Endodermal cell (in vitro differentiated cells): ENCODE measurements around the gene B3GALNT2. TPM values are rescaled to one million over a fixed set of nuclear protein-coding genes. Genes with fewer than 3 reads are reported as not detected.
"Not testable (repeated sequence)": the region's sequence is repeated elsewhere in the genome, so short reads cannot be mapped to it uniquely, and the experiment has no call there.

Source experiments
- DNase-seq: peaks from one replicate; pipeline ENCODE4 v3.0.0-alpha.2; 2017
- H3K27ac ChIP-seq: 2 replicates; pipeline ENCODE4 v1.5.1; 2013; ENCODE audit warnings: mild to moderate bottlenecking, low read depth, low read length, moderate library complexity
- H3K27me3 ChIP-seq: 2 replicates; pipeline ENCODE4 v1.6.1; 2013; ENCODE audit warnings: mild to moderate bottlenecking, low read length, moderate library complexity; ENCODE audit not compliant: insufficient read depth, control insufficient read depth, poor library complexity, severe bottlenecking
- H3K36me3 ChIP-seq: 2 replicates; pipeline ENCODE4 v1.7.0; 2013; ENCODE audit warnings: mild to moderate bottlenecking, low read length, moderate library complexity; ENCODE audit not compliant: control insufficient read depth, insufficient read depth
- H3K4me1 ChIP-seq: one replicate; pipeline ENCODE4 v1.7.0; 2013; ENCODE audit warnings: low read length; ENCODE audit not compliant: control insufficient read depth, insufficient read depth
- H3K4me3 ChIP-seq: 2 replicates; pipeline ENCODE4 v1.5.1; 2013; ENCODE audit warnings: mild to moderate bottlenecking, low read length, moderate library complexity
- H3K9ac ChIP-seq: 2 replicates; pipeline ENCODE4 v1.6.1; 2013; ENCODE audit warnings: mild to moderate bottlenecking, low read length, moderate library complexity; ENCODE audit not compliant: poor library complexity, severe bottlenecking; ENCODE audit errors: extremely low read depth
- H3K9me3 ChIP-seq: 2 replicates; pipeline ENCODE4 v1.6.1; 2013; ENCODE audit warnings: mild to moderate bottlenecking, low read length, moderate library complexity; ENCODE audit not compliant: control insufficient read depth
- H3K27ac Mint-ChIP-seq: 2 replicates; pipeline ENCODE4 v1.8.0; 2020; ENCODE audit warnings: mixed read lengths
- H3K27me3 Mint-ChIP-seq: 2 replicates; pipeline ENCODE4 v1.8.0; 2021; ENCODE audit warnings: mild to moderate bottlenecking, mixed read lengths; ENCODE audit not compliant: insufficient read depth
- H3K36me3 Mint-ChIP-seq: 2 replicates; pipeline ENCODE4 v1.8.0; 2020; ENCODE audit warnings: low read depth, mixed read lengths
- H3K4me1 Mint-ChIP-seq: 2 replicates; pipeline ENCODE4 v1.8.0; 2020; ENCODE audit warnings: mixed read lengths
- H3K4me3 Mint-ChIP-seq: 2 replicates; pipeline ENCODE4 v1.8.0; 2020; ENCODE audit warnings: mild to moderate bottlenecking, moderate library complexity, mixed read lengths
- H3K9me3 Mint-ChIP-seq: 2 replicates; pipeline ENCODE4 v1.8.0; 2020; ENCODE audit warnings: mild to moderate bottlenecking, mixed read lengths
- CTCF ChIP-seq: fragments of 200-600 bp; sonication (generic); conservative IDR thresholded peaks from 2 replicates; pipeline ENCODE4 v1.5.0; 2021; ENCODE audit warnings: antibody characterized with exemption, mild to moderate bottlenecking
- WGBS, 2 experiments: methylation state at CpG; one replicate each; pipeline versions ENCODE4 v1.1.5 to v1.1.7; 2013; ENCODE audit warnings: missing lambda C conversion rate in 2 of 2, mixed read lengths in 1 of 2; ENCODE audit not compliant: insufficient coverage in 1 of 2, insufficient read length in 1 of 2; 5-methylcytosine and 5-hydroxymethylcytosine counted together
- total RNA-seq, 2 donors: library from RNA; stranded (reverse); fragmentation: NEBNext Ultra II Directional in 1 of 2; extraction: Animal tissue kit (Norgen Biotek cat#: 25700) in 1 of 2; gene quantifications; 2 replicates in 1 of 2; 3 replicates in 1 of 2; pipeline ENCODE4 v1.2.1, GENCODE V29; 2021

The B3GALNT2 gene
- total RNA-seq, 2 donors from 2014 or later = 33.0 to 34.3 TPM

GRCh38 chr1:235549351-235550139, 45.3 kb upstream of the B3GALNT2 start:
- Histone ChIP-seq H3K27ac (no peak overlapping the region), H3K27me3 (no peaks in the 10 kb centered on the region), H3K4me1 (peaks cover 6% of the 10 kb centered on the region), H3K9ac (no peak overlapping the region), H3K4me3 (no peak overlapping the region), H3K9me3 (no peaks in the 10 kb centered on the region), H3K36me3 (no peaks in the 10 kb centered on the region)
- DNase-seq = no peak
- peaks cover 11% of the 10 kb centered on the region for H3K27me3 Mint-ChIP-seq
- peaks cover 23% of the 10 kb centered on the region for H3K4me1 Mint-ChIP-seq
- no peak for TF ChIP-seq CTCF
- no peaks in the 10 kb centered on the region for H3K9me3 Mint-ChIP-seq
- no peak overlapping the region for H3K27ac Mint-ChIP-seq
- H3K36me3 Mint-ChIP-seq = no peaks in the 10 kb centered on the region
- H3K4me3 Mint-ChIP-seq = no peak overlapping the region
- 88 to 89% methylated on average over 10 to 12 of the region's 13 CpGs for WGBS, 2 experiments

- H3K4me3 ChIP-seq, H3K9ac ChIP-seq, H3K9me3 ChIP-seq, H3K27me3 ChIP-seq, H3K4me1 ChIP-seq, H3K27ac ChIP-seq, H3K9me3 Mint-ChIP-seq, H3K36me3 Mint-ChIP-seq, H3K36me3 ChIP-seq: not testable (repeated sequence)
- TF ChIP-seq CTCF = peak; percentile 69
- H3K27ac Mint-ChIP-seq = peak overlapping the region; percentile 93
- DNase-seq = peak; percentile 90
- peaks cover 32% of the 10 kb centered on the region for H3K4me1 Mint-ChIP-seq
- WGBS, 2 experiments = 43 to 48% methylated on average over 5 to 10 of the region's 10 CpGs
- peak overlapping the region; percentile 20 for H3K4me3 Mint-ChIP-seq
- peaks cover 11% of the 10 kb centered on the region for H3K27me3 Mint-ChIP-seq
These were observed 42.3 kb upstream of the B3GALNT2 start for GRCh38 chr1:235546369-235547155.

- peaks cover 32% of the 10 kb centered on the region for H3K4me1 Mint-ChIP-seq
- no peak overlapping the region for H3K27ac Mint-ChIP-seq
- peaks cover 11% of the 10 kb centered on the region for H3K27me3 Mint-ChIP-seq
- no peak for TF ChIP-seq CTCF
- WGBS, 2 experiments = 87 to 90% methylated on average over 8 to 9 of the region's 9 CpGs
- Histone ChIP-seq H3K9me3 (no peaks in the 10 kb centered on the region), H3K4me1 (peaks cover 9% of the 10 kb centered on the region), H3K27me3 (no peaks in the 10 kb centered on the region), H3K27ac (no peak overlapping the region), H3K4me3 (no peak overlapping the region), H3K36me3 (no peaks in the 10 kb centered on the region), H3K9ac (no peak overlapping the region)
- no peaks in the 10 kb centered on the region for H3K36me3 Mint-ChIP-seq
- H3K9me3 Mint-ChIP-seq = no peaks in the 10 kb centered on the region
- no peak overlapping the region for H3K4me3 Mint-ChIP-seq
- DNase-seq = no peak
These were observed 41.2 kb upstream of the B3GALNT2 start for GRCh38 chr1:235545292-235545930.

DNA sequence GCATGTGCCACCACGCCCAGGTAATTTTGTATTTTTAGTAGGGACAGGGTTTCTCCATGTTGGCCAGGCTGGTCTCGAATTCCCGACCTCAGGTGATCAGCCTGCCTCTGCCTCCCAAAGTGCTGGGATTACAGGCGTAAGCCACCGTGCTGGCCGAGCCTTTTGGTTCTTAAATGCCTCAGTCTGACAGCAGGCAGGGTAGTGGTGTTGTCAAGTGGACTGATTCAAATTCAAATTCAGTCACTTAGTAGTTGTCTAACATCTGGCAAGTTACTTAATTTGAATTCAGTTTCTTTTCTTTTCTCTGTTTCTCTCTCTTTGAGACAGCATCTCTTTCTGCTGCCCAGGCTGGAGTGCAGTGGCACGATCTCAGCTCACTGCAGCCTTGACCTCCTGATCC, 38.6 kb upstream of the B3GALNT2 start:
- not testable (repeated sequence) for H3K4me3 Mint-ChIP-seq, H3K27ac Mint-ChIP-seq, H3K9me3 Mint-ChIP-seq, H3K27ac ChIP-seq, H3K9ac ChIP-seq, H3K36me3 Mint-ChIP-seq, H3K27me3 ChIP-seq, H3K36me3 ChIP-seq, H3K27me3 Mint-ChIP-seq, H3K4me1 ChIP-seq, H3K4me3 ChIP-seq, DNase-seq, H3K9me3 ChIP-seq
- WGBS, 2 experiments = 71 to 78% methylated on average over 4 to 7 of the region's 7 CpGs
- peaks cover 32% of the 10 kb centered on the region for H3K4me1 Mint-ChIP-seq
